Lower leg skin (tissue), 3 donors: Measurements from ENCODE around the gene FAM83G.

Experiments used
- CTCF ChIP-seq, 3 donors: fragments of 450-650 bp; IDR thresholded peaks; one replicate each; pipeline ENCODE4 v1.5.1; 2016; ENCODE audit warnings: antibody characterized with exemption in 3 of 3, mild to moderate bottlenecking in 3 of 3, moderate library complexity in 2 of 3
- POLR2A ChIP-seq, 2 donors: fragments of 450-650 bp; IDR thresholded peaks; one replicate each; pipeline ENCODE4 v1.6.1; 2016 to 2017; ENCODE audit warnings: antibody characterized with exemption in 2 of 2, mild to moderate bottlenecking in 1 of 2, moderate library complexity in 1 of 2

GRCh38 chr17:18962494-18962815 is 42.1 kb downstream of the FAM83G start:
- TF ChIP-seq CTCF (IDR thresholded peaks at IDR 0.05) = no peak
- no peak for TF ChIP-seq POLR2A (IDR thresholded peaks at IDR 0.05)
